SK-N-SH treated with all-trans-retinoic acid at 6 μM for 48 hours (cell line): Measurements from ENCODE around the gene KPNB1.

Experiments used
- ATAC-seq: fragments of 200-7000 bp; cut with Tn5 transposase; 3 replicates; pipeline ENCODE4 v1.9.1; 2020; ENCODE audit warnings: mild to moderate bottlenecking, moderate library complexity
- ARNTL ChIP-seq: fragments of 450-650 bp; formaldehyde crosslinking; IDR thresholded peaks from 2 replicates; pipeline ENCODE4 v1.5.0; 2020; ENCODE audit warnings: low read depth, mild to moderate bottlenecking, moderate library complexity, borderline replicate concordance
- CSDC2 ChIP-seq: fragments of 250-450 bp; sonication (Bioruptor Pico); IDR thresholded peaks from 2 replicates; pipeline ENCODE4 v1.5.0; 2020; ENCODE audit warnings: mild to moderate bottlenecking, moderate library complexity
- GLIS3 ChIP-seq: fragments of 250-450 bp; sonication (Bioruptor Pico); IDR thresholded peaks from 2 replicates; pipeline ENCODE4 v1.5.0; 2020; ENCODE audit warnings: mild to moderate bottlenecking, moderate library complexity
- ISL1 ChIP-seq: fragments of 250-450 bp; sonication (Bioruptor Pico); IDR thresholded peaks from 2 replicates; pipeline ENCODE4 v2.1.2; 2022; ENCODE audit warnings: mild to moderate bottlenecking, moderate library complexity
- OSR1 ChIP-seq: fragments of 250-450 bp; sonication (Bioruptor Pico); IDR thresholded peaks from 2 replicates; pipeline ENCODE4 v1.8.0; 2022; ENCODE audit warnings: moderate library complexity, mild to moderate bottlenecking, inconsistent platforms
- PPARA ChIP-seq: fragments of 250-450 bp; sonication (Bioruptor Pico); IDR thresholded peaks from 2 replicates; pipeline ENCODE4 v1.5.0; 2020; ENCODE audit warnings: mild to moderate bottlenecking, borderline replicate concordance
- RARB ChIP-seq: fragments of 250-450 bp; sonication (Bioruptor Pico); IDR thresholded peaks from 2 replicates; pipeline ENCODE4 v1.8.0; 2021; ENCODE audit warnings: mild to moderate bottlenecking, moderate library complexity
- SNAI2 ChIP-seq: fragments of 250-450 bp; sonication (Bioruptor Pico); IDR thresholded peaks from 2 replicates; pipeline ENCODE4 v1.5.0; 2020; ENCODE audit warnings: mild to moderate bottlenecking, moderate library complexity
- TCF4 ChIP-seq: fragments of 250-450 bp; sonication (Bioruptor Pico); IDR thresholded peaks from 2 replicates; pipeline ENCODE4 v1.8.0; 2021; ENCODE audit warnings: mild to moderate bottlenecking, moderate library complexity, borderline replicate concordance
- TOX ChIP-seq: fragments of 250-450 bp; sonication (Bioruptor Pico); IDR thresholded peaks from 2 replicates; pipeline ENCODE4 v1.8.0; 2021; ENCODE audit warnings: mild to moderate bottlenecking, moderate library complexity, borderline replicate concordance
- ZC3H10 ChIP-seq: fragments of 250-450 bp; sonication (Bioruptor Pico); IDR thresholded peaks from 2 replicates; pipeline ENCODE4 v1.5.1; 2021; ENCODE audit warnings: mild to moderate bottlenecking, moderate library complexity
- ZFP3 ChIP-seq: fragments of 250-450 bp; sonication (Bioruptor Pico); IDR thresholded peaks from 2 replicates; pipeline ENCODE4 v1.5.0; 2020; ENCODE audit warnings: mild to moderate bottlenecking, moderate library complexity
- ZFP30 ChIP-seq: fragments of 450-650 bp; formaldehyde crosslinking; IDR thresholded peaks from 2 replicates; pipeline ENCODE4 v1.5.0; 2022; ENCODE audit warnings: mild to moderate bottlenecking, moderate library complexity
- ZNF565 ChIP-seq: fragments of 450-650 bp; formaldehyde crosslinking; conservative IDR thresholded peaks from 2 replicates; pipeline ENCODE4 v1.5.0; 2020; ENCODE audit warnings: low read depth, mild to moderate bottlenecking, moderate library complexity
- ZNF70 ChIP-seq: fragments of 450-650 bp; formaldehyde crosslinking; IDR thresholded peaks from 2 replicates; pipeline ENCODE4 v1.5.0; 2020; ENCODE audit warnings: mild to moderate bottlenecking, moderate library complexity
- ZNF8 ChIP-seq: fragments of 450-650 bp; formaldehyde crosslinking; IDR thresholded peaks from 2 replicates; pipeline ENCODE4 v1.5.0; 2020; ENCODE audit warnings: mild to moderate bottlenecking, moderate library complexity
- TF ChIP-seq, protein P1 (sequence below): fragments of 250-450 bp; sonication (Bioruptor Pico); IDR thresholded peaks from 2 replicates; pipeline ENCODE4 v1.5.1; 2021; ENCODE audit warnings: mild to moderate bottlenecking, moderate library complexity
- TF ChIP-seq, protein P2 (sequence below): fragments of 250-450 bp; sonication (Bioruptor Pico); IDR thresholded peaks from 2 replicates; pipeline ENCODE4 v1.5.0; 2020; ENCODE audit warnings: mild to moderate bottlenecking, moderate library complexity
- TF ChIP-seq, protein P3 (sequence below): fragments of 250-450 bp; sonication (Bioruptor Pico); IDR thresholded peaks from 2 replicates; pipeline ENCODE4 v1.5.1; 2020; ENCODE audit warnings: low read depth, mild to moderate bottlenecking, moderate library complexity
- TF ChIP-seq, protein P4 (sequence below): fragments of 250-450 bp; sonication (Bioruptor Pico); IDR thresholded peaks from 2 replicates; pipeline ENCODE4 v1.8.0; 2020; ENCODE audit warnings: mild to moderate bottlenecking, moderate library complexity, borderline replicate concordance

Gene KPNB1

DNA sequence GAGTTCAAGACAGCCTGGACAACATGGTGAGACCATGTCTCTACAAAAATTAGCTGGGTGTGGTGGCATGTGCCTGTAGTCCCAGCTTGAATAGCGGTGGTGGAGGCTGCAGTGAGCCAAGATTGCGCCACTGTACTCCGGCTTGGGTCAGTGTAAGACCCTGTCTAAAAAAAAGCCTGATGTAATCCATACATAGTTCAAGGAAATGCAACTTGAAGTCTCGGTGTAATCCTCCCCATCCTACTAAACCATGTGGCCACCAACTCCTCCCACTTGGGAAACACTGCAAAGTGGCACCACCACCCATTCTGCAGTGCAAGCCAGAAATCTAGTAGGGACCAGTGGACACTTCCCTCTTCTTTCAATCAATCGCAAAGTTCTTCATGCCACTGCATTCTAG, 5.4 kb upstream of the KPNB1 start:
- ATAC-seq: no peak
- TF ChIP-seq PPARA (CRISPR knock-in tag) (no peak), SNAI2 (CRISPR knock-in tag) (no peak), ZNF8 (CRISPR knock-in tag) (no peak), RARB (no peak), TCF4 (CRISPR knock-in tag) (no peak), ZFP3 (CRISPR knock-in tag) (no peak), ZNF565 (CRISPR knock-in tag) (no peak), ISL1 (CRISPR knock-in tag) (no peak), CSDC2 (no peak), TOX (CRISPR knock-in tag) (no peak), ZNF70 (no peak)
- TF ChIP-seq, protein P1, sequence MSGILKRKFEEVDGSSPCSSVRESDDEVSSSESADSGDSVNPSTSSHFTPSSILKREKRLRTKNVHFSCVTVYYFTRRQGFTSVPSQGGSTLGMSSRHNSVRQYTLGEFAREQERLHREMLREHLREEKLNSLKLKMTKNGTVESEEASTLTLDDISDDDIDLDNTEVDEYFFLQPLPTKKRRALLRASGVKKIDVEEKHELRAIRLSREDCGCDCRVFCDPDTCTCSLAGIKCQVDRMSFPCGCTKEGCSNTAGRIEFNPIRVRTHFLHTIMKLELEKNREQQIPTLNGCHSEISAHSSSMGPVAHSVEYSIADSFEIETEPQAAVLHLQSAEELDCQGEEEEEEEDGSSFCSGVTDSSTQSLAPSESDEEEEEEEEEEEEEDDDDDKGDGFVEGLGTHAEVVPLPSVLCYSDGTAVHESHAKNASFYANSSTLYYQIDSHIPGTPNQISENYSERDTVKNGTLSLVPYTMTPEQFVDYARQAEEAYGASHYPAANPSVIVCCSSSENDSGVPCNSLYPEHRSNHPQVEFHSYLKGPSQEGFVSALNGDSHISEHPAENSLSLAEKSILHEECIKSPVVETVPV (CRISPR knock-in tag): no peak
- TF ChIP-seq, protein P2, sequence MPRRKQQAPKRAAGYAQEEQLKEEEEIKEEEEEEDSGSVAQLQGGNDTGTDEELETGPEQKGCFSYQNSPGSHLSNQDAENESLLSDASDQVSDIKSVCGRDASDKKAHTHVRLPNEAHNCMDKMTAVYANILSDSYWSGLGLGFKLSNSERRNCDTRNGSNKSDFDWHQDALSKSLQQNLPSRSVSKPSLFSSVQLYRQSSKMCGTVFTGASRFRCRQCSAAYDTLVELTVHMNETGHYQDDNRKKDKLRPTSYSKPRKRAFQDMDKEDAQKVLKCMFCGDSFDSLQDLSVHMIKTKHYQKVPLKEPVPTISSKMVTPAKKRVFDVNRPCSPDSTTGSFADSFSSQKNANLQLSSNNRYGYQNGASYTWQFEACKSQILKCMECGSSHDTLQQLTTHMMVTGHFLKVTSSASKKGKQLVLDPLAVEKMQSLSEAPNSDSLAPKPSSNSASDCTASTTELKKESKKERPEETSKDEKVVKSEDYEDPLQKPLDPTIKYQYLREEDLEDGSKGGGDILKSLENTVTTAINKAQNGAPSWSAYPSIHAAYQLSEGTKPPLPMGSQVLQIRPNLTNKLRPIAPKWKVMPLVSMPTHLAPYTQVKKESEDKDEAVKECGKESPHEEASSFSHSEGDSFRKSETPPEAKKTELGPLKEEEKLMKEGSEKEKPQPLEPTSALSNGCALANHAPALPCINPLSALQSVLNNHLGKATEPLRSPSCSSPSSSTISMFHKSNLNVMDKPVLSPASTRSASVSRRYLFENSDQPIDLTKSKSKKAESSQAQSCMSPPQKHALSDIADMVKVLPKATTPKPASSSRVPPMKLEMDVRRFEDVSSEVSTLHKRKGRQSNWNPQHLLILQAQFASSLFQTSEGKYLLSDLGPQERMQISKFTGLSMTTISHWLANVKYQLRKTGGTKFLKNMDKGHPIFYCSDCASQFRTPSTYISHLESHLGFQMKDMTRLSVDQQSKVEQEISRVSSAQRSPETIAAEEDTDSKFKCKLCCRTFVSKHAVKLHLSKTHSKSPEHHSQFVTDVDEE (CRISPR knock-in tag): no peak
- TF ChIP-seq, protein P3, sequence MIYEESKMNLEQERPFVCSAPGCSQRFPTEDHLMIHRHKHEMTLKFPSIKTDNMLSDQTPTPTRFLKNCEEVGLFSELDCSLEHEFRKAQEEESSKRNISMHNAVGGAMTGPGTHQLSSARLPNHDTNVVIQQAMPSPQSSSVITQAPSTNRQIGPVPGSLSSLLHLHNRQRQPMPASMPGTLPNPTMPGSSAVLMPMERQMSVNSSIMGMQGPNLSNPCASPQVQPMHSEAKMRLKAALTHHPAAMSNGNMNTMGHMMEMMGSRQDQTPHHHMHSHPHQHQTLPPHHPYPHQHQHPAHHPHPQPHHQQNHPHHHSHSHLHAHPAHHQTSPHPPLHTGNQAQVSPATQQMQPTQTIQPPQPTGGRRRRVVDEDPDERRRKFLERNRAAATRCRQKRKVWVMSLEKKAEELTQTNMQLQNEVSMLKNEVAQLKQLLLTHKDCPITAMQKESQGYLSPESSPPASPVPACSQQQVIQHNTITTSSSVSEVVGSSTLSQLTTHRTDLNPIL (CRISPR knock-in tag): no peak
- TF ChIP-seq, protein P4, sequence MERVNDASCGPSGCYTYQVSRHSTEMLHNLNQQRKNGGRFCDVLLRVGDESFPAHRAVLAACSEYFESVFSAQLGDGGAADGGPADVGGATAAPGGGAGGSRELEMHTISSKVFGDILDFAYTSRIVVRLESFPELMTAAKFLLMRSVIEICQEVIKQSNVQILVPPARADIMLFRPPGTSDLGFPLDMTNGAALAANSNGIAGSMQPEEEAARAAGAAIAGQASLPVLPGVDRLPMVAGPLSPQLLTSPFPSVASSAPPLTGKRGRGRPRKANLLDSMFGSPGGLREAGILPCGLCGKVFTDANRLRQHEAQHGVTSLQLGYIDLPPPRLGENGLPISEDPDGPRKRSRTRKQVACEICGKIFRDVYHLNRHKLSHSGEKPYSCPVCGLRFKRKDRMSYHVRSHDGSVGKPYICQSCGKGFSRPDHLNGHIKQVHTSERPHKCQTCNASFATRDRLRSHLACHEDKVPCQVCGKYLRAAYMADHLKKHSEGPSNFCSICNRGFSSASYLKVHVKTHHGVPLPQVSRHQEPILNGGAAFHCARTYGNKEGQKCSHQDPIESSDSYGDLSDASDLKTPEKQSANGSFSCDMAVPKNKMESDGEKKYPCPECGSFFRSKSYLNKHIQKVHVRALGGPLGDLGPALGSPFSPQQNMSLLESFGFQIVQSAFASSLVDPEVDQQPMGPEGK (CRISPR knock-in tag): no peak

DNA sequence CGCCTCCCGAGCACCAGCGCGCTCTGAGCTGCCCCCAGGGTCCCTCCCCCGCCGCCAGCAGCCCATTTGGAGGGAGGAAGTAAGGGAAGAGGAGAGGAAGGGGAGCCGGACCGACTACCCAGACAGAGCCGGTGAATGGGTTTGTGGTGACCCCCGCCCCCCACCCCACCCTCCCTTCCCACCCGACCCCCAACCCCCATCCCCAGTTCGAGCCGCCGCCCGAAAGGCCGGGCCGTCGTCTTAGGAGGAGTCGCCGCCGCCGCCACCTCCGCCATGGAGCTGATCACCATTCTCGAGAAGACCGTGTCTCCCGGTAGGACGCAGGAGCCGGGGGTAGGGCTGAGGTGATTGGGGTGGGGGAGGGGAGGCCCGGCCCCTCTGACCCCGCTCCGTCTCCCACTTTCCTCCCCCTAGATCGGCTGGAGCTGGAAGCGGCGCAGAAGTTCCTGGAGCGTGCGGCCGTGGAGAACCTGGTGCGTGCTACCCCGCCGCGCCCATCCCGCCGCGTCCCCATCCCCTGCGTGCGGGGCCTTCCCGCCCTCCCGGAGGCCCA, 329 bp downstream of the KPNB1 start:
- TF ChIP-seq GLIS3 (CRISPR knock-in tag) (0 out of 2 replicates have a peak, but pooled peaks have one; percentile 48), OSR1 (no peak)
- ATAC-seq: no peak

DNA sequence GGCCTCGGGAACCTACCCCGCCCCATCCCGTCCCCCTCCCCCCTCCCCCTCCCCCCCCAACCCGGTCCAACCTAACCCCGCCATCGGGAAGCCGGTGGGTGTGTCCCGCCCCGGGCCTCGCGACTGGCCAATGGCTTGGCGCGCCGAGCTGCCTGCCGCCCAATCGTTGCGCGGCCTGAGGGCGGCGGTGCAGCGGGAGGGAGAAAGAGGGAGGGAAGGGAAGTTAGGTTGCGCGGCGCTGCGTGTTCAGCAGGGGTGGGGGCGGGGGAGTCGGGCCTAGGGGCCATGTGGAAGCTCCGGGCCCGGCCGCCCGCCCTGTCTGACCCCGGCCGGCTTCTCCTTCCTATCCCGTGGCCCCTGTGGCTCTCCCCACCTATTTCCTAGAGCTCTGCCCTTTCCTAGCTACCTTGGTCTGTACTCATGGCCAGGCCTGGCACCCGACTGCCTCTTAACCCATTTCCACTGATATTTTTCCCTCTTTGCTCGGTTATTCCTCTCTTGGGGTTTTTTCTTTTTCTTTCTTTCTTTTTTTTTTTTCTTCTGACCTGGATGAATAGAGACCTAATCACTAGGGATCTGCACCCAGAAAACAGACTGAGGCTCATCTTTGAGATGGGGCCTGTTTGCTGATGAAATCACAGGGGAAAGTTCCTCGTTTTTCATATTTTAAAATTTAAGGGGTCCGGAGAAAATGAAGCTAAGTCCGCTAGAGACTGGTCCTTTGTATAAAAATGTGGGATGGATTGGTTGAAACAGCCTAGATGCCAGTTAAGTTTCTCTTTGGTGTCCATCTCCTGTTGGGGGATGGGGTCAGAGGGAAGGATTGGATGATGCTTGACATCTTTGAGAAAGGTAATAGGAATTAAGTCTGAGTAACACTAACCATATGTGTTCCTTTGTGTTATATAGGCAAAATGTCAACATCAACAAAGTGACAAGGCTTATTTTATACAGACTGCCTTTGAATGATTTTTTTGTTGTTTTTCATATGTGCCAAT, 1.1 kb downstream of the KPNB1 start:
- peak; percentile 76 for ATAC-seq
- no peak for TF ChIP-seq ARNTL
- no peak for TF ChIP-seq TOX (CRISPR knock-in tag)
- no peak for TF ChIP-seq PPARA (CRISPR knock-in tag)
- TF ChIP-seq, all 23 proteins: peak for 0

DNA sequence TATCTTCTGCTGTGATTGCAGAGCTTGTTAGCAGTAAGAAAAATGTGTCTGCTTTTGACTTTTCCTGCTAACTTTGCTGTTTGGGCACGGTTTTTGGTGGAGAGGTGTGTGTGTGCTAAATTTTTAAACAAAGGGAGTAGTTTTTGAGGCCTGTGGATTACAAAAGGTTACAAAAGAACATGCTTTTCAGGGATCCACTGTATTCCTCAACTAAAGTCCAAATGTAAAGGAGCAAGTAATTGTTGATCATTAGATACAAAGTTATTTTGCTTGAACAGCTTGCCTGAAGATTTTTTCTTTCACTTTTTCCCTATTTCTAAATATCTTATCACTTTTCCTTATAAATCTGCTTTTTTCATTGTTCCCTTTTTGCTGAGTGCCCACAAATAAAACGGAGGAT, 2.0 kb downstream of the KPNB1 start:
- no peak for ATAC-seq
- TF ChIP-seq PPARA (CRISPR knock-in tag) (no peak), CSDC2 (no peak), GLIS3 (CRISPR knock-in tag) (no peak), ZC3H10 (CRISPR knock-in tag) (no peak), ZFP30 (no peak), ZNF565 (CRISPR knock-in tag) (no peak)
- TF ChIP-seq, protein P2 (CRISPR knock-in tag): no peak
